Glutamatergic neuron (in vitro differentiated cells): Measurements from ENCODE around the gene BRD1. TPM values are rescaled to one million over a fixed set of nuclear protein-coding genes. Genes with fewer than 3 reads are reported as not detected.

ENCODE experiments used
- DNase-seq: peaks from one replicate; pipeline ENCODE4 v3.0.0; 2022
- H3K27ac Mint-ChIP-seq: one replicate; pipeline ENCODE4 v1.8.0; 2020; ENCODE audit warnings: mild to moderate bottlenecking, mixed read lengths, inconsistent platforms; ENCODE audit not compliant: unreplicated experiment
- H3K27me3 Mint-ChIP-seq: one replicate; pipeline ENCODE4 v1.8.0; 2020; ENCODE audit warnings: mild to moderate bottlenecking, moderate library complexity, mixed read lengths, inconsistent platforms; ENCODE audit not compliant: unreplicated experiment
- H3K36me3 Mint-ChIP-seq: one replicate; pipeline ENCODE4 v1.8.0; 2020; ENCODE audit warnings: mild to moderate bottlenecking, mixed read lengths, inconsistent platforms; ENCODE audit not compliant: unreplicated experiment
- H3K4me1 Mint-ChIP-seq: one replicate; pipeline ENCODE4 v1.8.0; 2020; ENCODE audit warnings: mild to moderate bottlenecking, low read depth, mixed read lengths, inconsistent platforms; ENCODE audit not compliant: unreplicated experiment
- H3K4me3 Mint-ChIP-seq: one replicate; pipeline ENCODE4 v1.8.0; 2020; ENCODE audit warnings: mild to moderate bottlenecking, mixed read lengths, inconsistent platforms; ENCODE audit not compliant: unreplicated experiment
- H3K9me3 Mint-ChIP-seq: one replicate; pipeline ENCODE4 v1.8.0; 2020; ENCODE audit warnings: mild to moderate bottlenecking, moderate library complexity, mixed read lengths, inconsistent platforms; ENCODE audit not compliant: unreplicated experiment
- total RNA-seq: library from RNA; stranded (reverse); fragmentation: NEBNext Ultra II Directional; extraction: Animal tissue kit (Norgen Biotek cat#: 25700); gene quantifications from one replicate; pipeline ENCODE4 v1.2.1, GENCODE V29; 2021; ENCODE audit not compliant: unreplicated experiment
- TF ChIP-seq, protein P1 (sequence below): fragments of 200-600 bp; sonication (generic); IDR thresholded peaks from one replicate; pipeline ENCODE4 v1.5.0; 2021; ENCODE audit not compliant: partially characterized antibody, unreplicated experiment

BRD1 gene
- total RNA-seq, 1 donor from 2014 or later = 73.7 TPM

DNA sequence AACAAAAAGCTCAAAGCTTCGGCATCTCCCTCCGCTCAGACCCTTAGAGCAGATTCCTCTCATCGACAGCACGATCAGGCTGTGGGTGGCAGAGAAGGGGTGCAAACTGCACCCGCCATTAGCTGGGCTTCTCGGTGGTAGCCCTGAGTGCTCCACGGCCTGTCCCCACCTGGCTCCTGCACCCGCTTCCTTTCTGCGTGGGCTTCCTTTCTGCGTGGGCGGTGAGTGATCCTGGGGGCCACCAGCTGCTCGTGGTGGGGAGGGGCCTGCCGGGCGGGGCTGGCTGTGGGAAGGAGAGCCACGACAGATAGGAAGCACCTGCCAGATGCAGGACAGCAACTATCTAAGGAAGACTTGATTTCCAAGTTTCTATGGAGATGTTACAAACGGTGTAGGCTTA is 55.0 kb downstream of the BRD1 start:
- Mint-ChIP-seq H3K36me3 (no peaks in the 10 kb centered on the region), H3K9me3 (peaks cover 2% of the 10 kb centered on the region), H3K27me3 (peaks cover 12% of the 10 kb centered on the region), H3K4me3 (no peak overlapping the region), H3K27ac (no peak overlapping the region), H3K4me1 (peaks cover 8% of the 10 kb centered on the region)
- DNase-seq = no peak
- TF ChIP-seq, protein P1, sequence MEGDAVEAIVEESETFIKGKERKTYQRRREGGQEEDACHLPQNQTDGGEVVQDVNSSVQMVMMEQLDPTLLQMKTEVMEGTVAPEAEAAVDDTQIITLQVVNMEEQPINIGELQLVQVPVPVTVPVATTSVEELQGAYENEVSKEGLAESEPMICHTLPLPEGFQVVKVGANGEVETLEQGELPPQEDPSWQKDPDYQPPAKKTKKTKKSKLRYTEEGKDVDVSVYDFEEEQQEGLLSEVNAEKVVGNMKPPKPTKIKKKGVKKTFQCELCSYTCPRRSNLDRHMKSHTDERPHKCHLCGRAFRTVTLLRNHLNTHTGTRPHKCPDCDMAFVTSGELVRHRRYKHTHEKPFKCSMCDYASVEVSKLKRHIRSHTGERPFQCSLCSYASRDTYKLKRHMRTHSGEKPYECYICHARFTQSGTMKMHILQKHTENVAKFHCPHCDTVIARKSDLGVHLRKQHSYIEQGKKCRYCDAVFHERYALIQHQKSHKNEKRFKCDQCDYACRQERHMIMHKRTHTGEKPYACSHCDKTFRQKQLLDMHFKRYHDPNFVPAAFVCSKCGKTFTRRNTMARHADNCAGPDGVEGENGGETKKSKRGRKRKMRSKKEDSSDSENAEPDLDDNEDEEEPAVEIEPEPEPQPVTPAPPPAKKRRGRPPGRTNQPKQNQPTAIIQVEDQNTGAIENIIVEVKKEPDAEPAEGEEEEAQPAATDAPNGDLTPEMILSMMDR = no peak

DNA sequence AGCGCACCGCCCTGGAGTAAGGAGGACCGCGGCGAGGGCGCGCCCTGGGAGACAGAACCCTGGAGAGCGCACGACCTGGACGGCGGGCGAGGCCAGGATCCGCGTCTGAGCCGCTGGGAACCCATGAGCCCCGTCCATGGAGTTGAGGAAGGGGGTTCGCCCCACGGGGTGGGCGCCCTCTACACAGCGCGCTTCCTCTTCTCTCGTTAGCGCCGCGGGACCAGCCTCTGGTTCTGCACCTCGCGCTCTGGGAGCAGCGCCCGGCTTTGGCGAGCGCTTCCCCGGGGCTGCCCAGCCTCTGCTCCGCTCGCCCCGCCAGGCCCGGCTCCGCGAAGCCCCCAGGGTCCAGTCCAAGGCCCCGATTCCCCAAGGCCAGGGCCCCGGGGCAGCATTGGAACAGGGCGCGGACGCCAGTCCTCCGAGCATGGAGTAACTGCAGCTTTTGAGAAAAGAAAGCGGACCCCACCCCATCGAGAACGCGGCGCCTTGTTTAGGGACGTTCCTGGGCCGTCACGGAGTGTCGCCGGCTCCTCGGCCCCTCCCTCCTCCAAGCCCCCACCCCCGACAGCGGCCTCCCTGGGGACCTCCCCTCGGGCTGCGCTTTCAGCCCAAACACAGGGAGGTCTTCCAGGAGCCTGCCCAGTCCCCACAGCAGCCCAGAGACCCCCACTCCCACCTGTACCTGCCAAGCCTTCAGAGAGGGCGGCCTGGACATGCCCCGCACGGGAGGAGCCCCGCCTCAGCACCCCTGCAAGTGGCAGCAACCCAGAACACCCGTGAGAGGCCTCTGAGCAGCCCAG is 56.2 kb downstream of the BRD1 start:
- TF ChIP-seq, protein P1 = no peak
- peak; percentile 48 for DNase-seq
- peaks cover 18% of the 10 kb centered on the region for H3K27me3 Mint-ChIP-seq
- peaks cover 8% of the 10 kb centered on the region for H3K4me1 Mint-ChIP-seq
- no peak overlapping the region for H3K4me3 Mint-ChIP-seq
- H3K9me3 Mint-ChIP-seq = peaks cover 5% of the 10 kb centered on the region
- H3K36me3 Mint-ChIP-seq = peaks cover 7% of the 10 kb centered on the region
- no peak overlapping the region for H3K27ac Mint-ChIP-seq

DNA sequence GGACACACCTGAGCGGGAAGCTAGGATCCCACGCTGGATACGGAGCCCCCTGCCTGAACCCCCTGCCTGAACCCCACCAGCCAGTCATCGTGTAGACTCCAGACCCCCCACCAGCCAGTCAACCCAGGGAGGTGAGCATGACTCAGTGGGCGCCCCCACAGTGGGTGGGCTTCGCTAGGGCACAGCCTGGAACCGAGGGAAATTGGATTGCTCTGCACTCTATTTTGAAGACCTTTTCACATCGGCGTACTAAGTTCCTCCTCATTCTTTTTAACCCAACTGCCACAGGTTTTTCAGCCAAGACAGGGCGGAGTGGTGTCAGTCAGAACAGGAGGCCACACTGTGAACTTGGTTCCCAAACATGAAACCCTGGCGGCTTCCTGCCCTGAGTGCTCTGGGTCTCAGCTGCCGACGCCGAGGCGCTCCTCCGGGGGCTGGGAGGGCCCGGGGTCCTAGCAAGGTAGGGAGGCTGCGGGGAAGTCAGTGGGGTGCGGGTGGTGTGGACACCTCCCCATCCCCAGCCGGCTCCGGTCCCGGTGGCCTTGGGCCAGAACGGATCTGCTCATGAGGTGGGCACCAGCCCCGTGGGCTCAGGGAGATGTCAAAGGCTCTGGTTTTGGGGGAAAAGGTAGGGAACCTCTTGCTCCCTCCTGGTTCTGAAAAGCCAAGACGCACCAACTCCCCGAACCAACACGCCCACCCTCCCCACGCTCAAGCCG is 57.0 kb downstream of the BRD1 start:
- Mint-ChIP-seq H3K36me3 (peaks cover 7% of the 10 kb centered on the region), H3K27ac (no peak overlapping the region), H3K4me3 (no peak overlapping the region), H3K4me1 (peaks cover 8% of the 10 kb centered on the region), H3K9me3 (peaks cover 5% of the 10 kb centered on the region), H3K27me3 (peaks cover 18% of the 10 kb centered on the region)
- DNase-seq = no peak
- TF ChIP-seq, protein P1 = no peak

DNA sequence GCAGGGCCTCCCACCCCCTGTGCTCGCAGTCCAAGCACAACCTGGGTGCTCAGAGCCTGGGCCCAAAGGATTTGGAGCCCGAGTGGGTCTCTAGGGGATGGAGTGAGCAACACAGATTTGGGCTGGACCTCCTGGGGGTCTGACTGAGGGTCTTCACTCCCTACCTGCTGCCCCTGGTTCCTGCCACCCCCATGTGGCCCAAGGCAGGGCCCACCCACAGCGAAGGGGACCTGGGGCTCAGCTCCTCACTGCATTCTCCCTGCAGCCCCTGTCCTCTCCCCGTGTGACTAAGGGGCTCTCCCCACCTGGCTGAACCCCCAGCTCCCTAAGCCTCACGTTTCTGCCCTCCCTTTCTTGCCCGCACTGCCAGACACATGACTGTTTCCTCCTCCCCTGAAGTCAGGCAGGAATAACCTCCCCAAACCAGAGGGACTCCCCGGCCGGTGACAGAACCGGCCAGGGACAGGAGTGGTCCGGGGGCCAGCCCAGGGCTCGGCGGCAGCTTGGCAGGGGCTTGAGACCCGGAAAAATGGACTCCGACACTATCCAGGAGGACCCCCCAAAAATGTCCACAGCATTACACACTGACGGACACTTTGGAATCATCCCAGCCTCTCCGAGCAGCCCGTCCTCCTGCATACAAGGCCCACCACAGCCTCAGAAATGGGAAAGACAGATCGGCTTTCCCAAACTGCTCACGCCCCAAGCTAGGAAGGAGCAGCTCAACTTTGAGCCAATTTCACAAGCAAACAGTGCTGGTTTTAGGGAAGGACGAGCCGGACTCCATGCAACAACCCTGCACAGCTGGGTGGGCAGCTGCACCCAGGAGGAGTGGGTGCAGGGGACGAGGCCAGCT is 57.8 kb downstream of the BRD1 start:
- Mint-ChIP-seq H3K4me1 (peaks cover 8% of the 10 kb centered on the region), H3K27me3 (peaks cover 18% of the 10 kb centered on the region), H3K4me3 (no peak overlapping the region), H3K9me3 (peaks cover 5% of the 10 kb centered on the region), H3K27ac (no peak overlapping the region), H3K36me3 (peaks cover 7% of the 10 kb centered on the region)
- DNase-seq = no peak
- TF ChIP-seq, protein P1 = no peak
